GM21576 (cell line): ENCODE data around the gene ABHD16A.
A peak's percentile ranks its signal among the peaks of the same experiment; 100 is the strongest.

Experiments
- ATAC-seq: cut with Tn5 transposase; IDR thresholded peaks from one replicate; pipeline ENCODE4 v1.9.1; 2021; ENCODE audit warnings: mild to moderate bottlenecking, moderate library complexity; ENCODE audit not compliant: unreplicated experiment

Gene ABHD16A

DNA sequence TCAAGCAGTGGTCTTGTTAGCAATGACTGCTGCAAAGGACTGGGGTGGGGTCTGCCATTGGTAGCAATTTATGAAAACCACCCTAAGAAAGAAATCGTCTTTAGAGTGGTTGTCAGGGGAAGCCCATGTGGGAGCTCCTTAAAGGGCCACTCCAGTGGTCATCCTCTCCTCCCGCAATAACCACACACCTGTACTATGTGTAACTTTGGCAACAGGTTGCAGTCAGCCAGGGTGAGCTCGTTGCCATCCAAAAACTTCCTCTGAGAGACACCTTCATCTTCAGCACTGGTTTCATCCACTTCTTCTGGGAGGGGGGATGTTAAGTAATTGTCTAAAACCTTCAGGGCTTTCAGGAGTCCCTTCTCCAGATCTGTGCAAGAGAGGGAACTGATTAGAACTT, 28.9 kb upstream of the ABHD16A start:
- no peak for ATAC-seq

DNA sequence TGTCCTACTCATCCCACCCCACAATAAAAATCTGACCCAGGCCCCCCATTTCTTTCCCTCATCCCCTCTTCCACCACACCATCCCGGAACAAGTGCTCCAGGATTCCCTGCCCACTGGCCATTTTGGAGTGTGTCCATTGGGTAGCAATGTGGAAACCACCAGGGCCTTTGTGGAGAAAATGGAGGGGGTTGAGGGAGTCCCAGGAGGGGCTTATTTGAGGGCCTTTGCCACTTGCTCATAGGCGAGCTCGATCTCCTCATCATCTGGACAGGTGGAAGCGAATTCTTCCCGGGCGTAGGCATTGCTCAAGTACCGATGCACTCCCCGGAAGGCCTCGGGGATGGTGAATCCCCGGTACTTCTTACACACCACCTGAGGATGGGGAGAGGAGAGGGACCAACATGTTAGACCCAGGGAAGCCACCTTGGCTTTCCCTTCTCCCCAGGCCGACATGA, 27.5 kb upstream of the ABHD16A start:
- ATAC-seq: no peak

DNA sequence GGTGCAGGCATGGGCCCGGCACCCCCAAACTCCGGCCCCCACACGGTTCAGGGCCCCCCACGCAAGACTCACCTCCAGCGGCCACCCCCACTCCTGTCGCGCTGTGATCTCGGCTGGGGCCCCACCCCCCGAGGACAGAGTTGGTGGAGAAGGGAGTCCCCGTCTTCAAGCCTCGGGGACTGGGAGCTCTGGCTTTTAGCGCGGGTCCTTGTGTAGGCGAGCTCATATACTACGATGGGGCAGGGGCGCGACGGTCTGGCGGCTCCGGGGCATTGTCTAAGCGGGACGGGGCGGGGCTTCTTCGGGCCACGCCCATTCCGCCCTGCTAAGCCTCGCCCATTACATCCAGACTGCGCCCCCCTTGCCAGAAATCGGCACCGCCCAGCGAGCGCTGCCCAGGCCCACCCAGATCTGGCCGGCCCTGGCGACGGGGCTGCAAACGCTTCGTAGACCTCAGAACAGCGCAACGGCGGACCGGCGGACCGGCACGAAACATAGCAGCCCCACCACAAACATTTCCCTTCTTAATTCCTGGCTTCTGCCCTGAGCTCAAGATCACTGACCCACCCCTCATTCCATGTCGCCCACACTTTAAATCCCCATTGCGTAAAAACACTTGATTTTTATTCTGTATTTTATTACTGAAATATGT, 27.0 kb upstream of the ABHD16A start:
- peak; percentile 28 for ATAC-seq

DNA sequence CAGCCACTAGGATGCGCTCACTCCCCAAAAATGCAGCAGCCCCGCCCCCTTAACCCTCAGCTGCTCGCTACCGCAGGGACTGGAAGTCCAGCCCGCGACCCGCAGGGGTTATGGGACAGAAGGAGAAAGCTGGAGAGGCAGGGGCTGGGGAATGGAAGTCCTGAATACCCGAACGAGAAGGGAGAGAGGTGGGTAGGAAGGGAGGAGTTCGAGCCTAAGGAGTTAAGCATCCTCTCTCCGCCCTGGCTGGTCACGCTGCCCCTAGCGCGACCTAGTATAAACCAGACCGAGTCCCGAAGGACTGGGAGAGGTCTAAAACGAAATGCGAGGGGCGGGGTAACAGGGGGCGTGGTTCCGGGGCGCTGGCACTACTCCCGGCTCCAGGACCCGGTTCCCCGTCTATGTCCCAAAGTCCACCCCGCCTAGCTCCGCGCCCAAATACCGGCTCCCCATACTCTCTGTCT, 26.4 kb upstream of the ABHD16A start:
- peak; percentile 40 for ATAC-seq

DNA sequence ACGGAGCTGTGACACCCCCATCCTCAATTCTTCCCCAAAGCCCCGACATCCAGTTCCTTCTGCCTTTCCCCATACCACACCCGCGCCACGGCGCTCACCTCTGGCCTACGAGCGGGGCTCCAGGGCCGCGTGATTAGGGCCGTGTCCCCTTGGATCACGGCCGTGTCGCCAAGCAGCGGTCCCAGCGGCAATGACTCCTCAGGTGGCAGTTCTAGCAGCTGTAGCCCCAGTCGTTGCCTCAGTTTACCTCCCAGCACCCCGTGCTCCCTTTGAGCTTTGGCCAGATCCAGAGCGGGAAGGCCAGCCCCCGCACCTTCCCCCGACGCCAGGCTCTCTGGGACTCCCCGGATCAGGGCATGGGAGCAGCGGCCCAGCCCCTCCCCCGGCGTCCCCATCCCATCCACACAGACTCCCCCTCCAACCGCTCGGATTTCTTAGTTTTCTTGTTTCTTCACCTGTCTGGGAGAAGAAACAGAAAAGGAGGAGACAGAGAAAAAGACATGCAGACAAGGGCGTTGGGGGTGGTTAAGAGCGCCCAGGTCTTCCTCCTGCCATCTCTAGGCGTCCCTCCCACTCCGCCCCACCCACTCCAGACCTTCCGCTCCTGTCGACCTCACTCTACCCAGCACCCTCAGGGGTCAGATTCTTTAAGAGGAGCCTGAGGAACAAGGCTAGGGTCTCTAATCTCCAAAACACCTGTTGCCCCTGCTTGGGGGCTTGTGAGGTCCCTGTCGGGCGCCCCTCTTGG, 25.8 kb upstream of the ABHD16A start, which contains the start of gene DDAH2:
DDAH2 (minus strand) TSS at position 533 of the 748 bp plus-strand sequence; CDS start at position 395, 138 bp downstream.
- ATAC-seq: no peak

DNA sequence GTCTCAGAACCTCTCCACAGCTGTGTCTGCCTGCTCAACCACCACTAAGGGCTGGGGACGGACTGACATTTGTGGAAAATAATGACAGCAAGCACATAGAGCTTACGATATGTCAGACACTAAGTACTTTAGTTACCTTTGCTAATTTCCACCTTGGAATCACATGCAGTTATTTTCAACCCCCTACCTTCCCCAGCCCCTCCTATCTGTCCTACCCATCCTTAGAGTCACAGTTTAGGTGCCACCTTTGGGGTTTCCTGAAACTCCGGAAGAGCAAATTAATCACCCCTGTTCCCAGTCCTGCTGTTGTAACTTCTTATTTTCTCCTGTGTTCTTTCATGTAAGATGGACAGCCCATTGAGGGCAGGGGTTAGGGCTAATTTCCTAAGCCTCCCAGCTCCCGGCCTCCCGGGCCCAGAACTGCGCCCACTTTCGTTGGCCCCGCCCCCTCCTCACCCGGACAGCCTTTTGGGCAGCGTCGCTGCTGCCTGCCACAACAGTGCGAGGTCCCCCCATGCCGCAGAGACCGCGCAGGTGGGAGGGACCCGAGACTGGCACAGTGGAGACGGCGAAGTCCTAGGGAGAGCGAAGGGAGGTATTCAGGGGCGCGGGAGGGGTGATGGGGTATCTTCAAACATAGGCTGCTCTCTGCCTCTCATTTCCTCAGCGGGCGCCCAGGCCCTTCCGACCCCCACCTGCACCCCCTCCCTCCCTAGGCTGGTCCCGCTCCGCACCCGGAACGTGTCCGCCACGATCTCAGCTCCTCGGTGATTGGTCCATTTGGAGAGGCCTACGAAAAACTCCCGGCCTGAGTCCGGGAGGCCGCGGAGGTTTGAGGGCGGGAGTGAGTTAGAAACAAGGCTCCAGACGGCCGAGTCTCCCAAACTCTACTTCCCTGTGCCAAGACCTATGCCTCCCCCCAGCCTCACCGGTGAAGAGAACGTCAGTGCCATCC, 24.9 kb upstream of the ABHD16A start:
- ATAC-seq: no peak

DNA sequence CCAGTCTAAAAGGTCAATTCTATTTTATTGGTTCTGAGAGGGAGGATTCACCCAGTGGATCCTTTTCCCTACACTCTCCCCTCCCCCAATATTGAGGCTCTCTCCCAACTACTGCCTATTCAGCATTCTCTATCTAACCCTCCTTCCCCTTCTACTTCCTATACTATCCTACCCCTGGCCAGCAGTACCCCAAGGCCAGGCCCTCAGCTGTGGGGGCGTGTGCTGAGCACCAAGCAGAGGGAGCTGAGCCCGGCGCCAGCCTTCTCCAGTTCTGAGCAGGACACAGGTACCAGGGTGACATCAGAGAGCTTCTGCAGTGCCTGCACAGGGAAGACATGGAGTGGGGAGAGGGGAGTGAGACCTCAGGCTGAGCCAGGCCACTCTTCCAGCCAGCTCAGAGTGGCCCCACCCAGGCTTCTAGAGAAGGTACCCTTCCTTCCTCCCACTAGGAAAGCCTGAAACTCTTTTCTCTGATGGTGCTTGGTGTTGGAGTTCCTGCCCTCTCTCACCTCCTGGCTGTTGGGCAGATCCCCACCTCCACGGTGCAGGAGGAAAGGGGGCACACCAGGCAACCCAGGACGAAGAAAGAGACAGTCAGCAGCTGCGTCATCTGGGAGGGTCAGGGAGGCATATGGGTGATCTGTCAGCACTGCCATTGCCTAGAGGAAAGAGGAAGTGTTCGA, 24.1 kb upstream of the ABHD16A start:
- no peak for ATAC-seq

DNA sequence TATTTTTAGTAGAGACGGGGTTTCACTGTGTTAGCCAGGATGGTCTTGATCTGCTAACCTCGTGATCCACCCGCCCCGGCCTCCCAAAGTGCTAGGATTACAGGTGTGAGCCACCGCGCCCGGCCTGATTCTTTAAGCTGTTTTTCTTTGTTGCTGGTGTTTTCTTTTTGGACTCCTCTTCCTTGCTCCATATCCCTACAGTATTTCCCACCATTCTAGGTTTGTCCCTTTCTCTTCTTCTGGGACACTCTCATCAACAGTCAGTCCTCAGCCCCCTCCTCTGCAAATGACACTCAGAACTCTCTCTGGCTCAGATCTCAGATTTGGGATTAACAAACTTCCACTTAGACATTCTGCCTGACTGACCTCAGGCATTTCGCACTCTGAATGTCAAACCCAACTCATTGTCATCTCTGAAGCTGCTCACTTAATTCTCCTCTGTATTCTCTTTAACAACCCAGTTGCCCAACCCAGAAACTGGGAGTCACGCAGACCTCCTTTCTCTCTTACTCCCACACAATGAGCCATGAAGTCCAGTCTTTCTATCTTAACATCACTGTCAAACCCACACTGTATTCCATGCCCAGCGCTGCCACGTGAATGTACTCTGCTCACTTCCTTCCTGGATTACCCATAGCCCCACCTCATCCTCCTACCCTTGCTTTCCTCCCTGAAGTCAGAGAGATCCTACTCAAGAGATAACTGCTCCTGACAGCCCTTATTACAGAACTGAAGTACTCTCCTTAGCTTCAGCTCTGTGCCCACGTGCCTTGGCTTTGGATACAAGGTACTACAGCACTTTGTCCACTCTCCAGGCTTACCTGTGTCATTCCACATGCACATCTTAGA, 22.6 kb upstream of the ABHD16A start:
- ATAC-seq: no peak

DNA sequence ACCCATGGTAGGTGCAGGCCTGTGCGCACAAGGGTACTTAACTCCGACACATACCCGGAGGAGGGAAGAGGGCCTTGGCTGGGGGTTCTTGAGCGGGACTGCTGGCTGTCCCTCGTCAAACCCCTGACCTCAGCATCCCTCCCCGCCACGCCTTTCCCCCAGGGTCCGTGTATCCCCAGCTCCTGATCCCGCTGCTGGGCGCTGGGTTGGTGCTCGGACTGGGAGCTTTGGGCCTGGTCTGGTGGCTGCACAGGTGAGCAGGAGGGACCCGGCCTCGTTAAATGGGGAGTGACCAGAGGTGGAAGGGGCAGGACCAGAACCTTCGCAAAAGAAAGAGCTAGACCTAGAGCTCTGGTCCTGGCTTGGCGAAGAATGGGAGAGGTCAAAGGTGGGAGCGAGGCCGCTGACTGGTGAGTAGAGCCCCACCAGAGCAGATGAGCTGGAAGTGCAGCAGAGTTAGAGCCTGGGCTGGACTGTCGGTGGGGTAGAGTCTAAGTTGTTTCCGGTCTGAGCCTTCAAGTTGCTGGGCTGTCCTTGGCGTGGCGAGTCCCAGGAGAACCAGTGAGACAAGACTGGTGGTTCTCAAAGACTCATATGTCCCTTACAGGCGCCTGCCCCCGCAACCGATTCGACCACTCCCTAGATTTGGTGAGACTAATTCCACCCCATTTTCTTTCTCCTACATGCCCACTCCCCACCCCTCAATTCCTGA, 21.0 kb upstream of the ABHD16A start:
- ATAC-seq: no peak

DNA sequence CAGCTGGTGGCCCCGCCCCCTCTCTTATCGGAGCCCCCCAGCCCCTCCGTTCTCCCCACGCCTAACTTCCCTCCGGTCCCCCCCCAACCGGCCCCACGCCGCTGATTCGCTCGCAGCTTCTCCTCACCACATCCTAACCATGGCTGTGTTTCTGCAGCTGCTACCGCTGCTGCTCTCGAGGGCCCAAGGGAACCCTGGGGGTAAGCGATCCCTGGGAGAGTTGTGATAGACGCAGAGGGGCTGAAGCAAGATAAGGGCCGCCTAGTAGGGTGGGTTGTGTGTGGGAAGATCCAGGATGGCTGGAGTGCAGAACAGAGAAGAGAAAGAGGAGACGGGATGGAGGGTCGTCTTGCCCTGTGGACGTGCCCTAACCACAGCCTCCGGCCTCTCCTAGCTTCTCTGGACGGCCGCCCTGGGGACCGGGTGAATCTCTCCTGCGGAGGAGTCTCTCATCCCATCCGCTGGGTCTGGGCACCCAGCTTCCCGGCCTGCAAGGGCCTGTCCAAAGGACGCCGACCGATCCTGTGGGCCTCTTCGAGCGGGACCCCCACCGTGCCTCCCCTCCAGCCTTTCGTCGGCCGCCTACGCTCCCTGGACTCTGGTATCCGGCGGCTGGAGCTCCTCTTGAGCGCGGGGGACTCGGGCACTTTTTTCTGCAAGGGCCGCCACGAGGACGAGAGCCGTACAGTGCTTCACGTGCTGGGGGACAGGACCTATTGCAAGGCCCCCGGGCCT, 20.3 kb upstream of the ABHD16A start, which contains the start of gene MPIG6B:
MPIG6B (plus strand) TSS at position 129 of the 735 bp plus-strand sequence; CDS start at position 140, 11 bp downstream.
- ATAC-seq: no peak

DNA sequence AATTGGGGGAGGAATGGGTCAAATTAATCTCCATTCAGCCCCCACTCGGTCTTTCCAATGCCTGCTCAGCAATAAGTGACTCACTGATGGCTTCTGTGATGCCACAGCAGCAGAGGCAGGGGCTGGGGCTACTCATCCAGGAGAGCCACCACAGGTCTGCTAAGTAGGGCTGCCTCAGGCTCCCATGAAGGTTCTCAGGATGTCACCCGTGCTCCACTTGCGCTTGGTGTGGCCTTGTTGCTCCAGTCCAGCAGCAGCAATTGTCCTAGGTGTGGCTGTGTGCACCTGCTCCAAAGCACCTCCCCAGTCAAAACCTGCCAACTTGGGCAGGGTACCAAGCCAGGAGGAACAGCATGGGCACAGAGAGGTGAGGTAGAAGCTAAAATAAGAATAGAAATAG, 19.0 kb upstream of the ABHD16A start:
- ATAC-seq: no peak

DNA sequence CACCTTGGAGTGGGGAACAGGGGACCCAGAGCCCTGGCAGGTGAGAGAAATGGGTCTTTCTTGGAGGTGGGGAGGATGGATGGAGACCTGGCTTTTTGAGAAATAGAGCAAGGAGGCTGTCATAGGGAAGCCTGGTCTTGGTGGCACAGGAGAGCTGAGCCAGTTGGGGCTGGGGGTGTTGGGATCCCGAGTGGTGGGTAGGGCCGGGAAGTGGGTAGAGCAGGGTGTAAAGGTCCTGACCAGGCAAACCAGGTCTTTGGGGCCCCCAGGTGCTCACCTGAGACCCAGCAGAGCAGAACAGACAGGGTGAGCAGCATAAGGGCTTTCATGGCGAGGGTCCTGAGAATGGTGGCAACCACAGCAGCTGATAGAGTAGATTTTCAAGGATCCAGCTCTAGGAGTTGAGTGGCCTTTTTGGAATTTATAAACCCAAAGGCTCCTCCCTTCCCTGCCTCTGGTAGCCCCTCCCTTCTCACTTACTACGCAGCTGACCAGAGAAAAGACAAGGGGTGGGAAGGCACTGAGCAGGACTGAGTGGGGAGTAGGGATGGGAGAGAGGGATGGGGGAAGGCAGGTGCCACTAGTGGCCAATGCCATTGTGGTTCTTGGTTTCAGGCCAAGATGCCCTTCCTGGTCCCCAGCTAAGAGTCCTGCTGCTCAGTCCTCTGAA, 18.4 kb upstream of the ABHD16A start, which contains the start of gene LY6G6C:
LY6G6C (minus strand) TSS at position 396 of the 670 bp plus-strand sequence; CDS start at position 329, 67 bp downstream.
- ATAC-seq: no peak

DNA sequence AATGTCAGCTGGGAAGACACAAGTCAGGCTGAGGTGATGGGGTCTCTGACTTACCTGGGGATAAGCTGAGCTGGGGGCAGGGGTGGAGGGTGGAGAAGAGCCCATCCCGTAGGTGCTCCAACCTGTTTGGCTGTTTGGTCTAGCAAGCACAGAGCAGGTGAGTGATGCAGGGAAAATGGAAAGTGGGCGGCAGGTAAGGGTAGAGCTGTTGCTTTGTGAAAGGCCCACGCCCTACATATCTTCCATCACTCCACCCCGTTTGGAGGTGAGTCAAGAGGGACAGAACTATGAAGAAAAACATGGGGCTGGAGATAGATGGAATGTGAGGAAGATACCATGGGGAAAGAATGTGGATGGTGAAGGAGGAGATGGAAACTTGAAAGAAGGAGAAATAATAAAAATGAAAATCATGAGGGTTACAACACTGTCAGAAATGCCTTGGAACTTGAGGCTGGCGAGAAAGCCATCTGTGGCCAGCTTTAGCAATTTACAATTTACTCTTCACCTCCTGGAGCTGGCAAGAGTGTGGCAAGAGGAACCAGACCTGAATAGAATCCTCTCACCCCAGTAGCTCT, 17.2 kb upstream of the ABHD16A start:
- ATAC-seq: no peak

DNA sequence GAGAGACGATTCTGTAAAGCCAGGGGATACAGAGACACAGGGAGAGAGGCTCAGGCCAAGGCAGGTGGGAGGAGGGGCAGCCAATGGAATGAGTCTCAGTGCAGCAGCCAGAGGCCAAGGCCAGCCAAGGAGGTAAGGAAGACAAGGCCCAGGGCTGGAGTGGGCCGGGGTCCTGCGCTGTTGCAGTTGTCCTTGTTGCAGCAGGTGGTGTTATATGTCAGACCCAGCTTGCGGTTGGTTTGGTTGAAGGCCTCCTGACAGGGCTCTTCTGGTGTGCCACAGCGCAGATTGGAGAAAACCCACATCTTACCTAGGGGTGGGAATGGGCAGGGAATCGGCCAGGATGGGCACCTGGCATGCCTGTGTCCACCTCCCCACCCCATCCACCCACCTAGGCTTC, 15.9 kb upstream of the ABHD16A start:
- ATAC-seq: no peak

DNA sequence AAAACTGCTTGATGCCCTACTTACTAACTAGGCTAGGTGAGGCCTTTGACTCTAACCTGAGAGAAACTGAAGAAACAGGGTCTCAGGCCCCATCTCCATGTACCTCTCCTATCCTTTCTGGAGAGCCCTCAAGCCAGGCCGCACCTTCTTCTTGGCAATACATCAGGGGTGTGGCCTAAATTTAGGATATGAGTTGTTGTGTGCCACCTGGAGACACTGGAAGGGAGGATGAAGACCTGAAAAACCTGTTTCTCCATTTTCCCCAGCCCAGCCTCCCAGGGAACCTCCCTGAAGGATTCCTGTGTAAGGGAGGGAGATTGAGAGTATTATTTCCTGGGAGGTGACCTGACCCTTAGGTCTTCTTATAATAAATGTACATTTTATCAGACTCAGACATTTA, 15.1 kb upstream of the ABHD16A start:
- no peak for ATAC-seq

DNA sequence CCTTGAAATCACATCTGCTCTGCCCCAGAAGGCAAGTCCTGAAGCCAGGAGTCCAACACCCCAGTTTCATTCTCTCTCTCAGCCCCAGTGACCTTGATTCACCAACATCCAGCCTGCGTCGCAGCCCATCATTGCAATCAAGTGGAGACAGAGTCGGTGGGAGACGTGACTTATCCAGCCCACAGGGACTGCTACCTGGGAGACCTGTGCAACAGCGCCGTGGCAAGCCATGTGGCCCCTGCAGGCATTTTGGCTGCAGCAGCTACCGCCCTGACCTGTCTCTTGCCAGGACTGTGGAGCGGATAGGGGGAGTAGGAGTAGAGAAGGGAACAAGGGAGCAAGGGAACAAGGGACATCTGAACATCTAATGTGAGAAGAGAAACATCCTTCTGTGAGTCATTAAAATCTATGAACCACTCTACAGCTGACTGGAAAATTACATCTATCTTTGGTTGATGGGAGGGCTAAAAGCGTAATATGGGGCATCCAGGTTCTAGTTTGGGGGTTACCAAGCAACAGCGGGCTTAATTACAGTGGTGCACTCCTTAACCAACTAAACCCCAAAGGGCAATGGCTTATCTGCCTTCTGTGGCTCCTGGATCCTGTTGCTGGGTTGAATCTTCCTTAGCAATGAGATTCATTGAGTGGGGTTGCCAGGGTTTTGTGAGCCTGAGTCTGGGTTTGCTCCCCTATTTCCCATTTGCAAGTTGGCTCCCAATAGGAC, 14.5 kb upstream of the ABHD16A start:
- no peak for ATAC-seq
